ENCODE measurements around the gene CREB5. TPM values are rescaled to one million over a fixed set of nuclear protein-coding genes. Genes with fewer than 3 reads are reported as not detected.

Gene CREB5
- total RNA-seq, 1 experiment from 2014 or later: 1.3 TPM

DNA sequence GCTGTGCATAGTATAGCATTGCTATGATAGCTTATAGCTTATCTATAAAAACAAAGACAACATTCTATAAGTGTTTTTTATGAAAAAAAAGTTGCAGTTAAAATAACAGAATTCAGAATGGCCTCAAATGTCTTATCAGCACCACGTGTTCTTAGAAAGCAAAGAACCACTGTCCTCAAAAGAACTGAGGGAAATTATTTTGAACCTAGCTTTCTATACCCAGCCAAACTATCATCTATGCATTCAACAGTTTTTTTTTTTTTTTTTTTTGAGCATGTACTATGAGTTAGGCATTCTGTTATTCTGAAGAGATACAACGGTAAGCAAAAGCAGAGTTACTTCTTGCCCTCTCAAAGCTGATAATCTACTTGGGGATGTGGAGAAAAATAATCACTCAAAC lies 247.8 kb downstream of the CREB5 start (continued):
- no peak for TF ChIP-seq ZNF281 (CRISPR knock-in tag; IDR thresholded peaks at IDR 0.05)
- no peak for TF ChIP-seq HMGA2 (CRISPR knock-in tag; IDR thresholded peaks at IDR 0.05)
- TF ChIP-seq AR (CRISPR knock-in tag; IDR thresholded peaks at IDR 0.05): no peak
- TF ChIP-seq KAT7 (CRISPR knock-in tag; IDR thresholded peaks at IDR 0.05; ENCODE audit: borderline replicate concordance): no peak
- no peak for TF ChIP-seq MAX (CRISPR knock-in tag; IDR thresholded peaks at IDR 0.05)
- TF ChIP-seq FOXK1 (CRISPR knock-in tag; IDR thresholded peaks at IDR 0.05): no peak
- no peak for TF ChIP-seq ATF3 (CRISPR knock-in tag; conservative IDR thresholded peaks at IDR 0.05)
- no peak for TF ChIP-seq SOX15 (CRISPR knock-in tag; IDR thresholded peaks at IDR 0.05)
- no peak for TF ChIP-seq JAZF1 (CRISPR knock-in tag; IDR thresholded peaks at IDR 0.05)
- TF ChIP-seq TP53 (CRISPR knock-in tag; IDR thresholded peaks at IDR 0.05): no peak
- no peak for TF ChIP-seq PREB (CRISPR knock-in tag; IDR thresholded peaks at IDR 0.05; ENCODE audit: borderline replicate concordance)
- no peak for TF ChIP-seq MYBL2 (CRISPR knock-in tag; IDR thresholded peaks at IDR 0.05)

DNA sequence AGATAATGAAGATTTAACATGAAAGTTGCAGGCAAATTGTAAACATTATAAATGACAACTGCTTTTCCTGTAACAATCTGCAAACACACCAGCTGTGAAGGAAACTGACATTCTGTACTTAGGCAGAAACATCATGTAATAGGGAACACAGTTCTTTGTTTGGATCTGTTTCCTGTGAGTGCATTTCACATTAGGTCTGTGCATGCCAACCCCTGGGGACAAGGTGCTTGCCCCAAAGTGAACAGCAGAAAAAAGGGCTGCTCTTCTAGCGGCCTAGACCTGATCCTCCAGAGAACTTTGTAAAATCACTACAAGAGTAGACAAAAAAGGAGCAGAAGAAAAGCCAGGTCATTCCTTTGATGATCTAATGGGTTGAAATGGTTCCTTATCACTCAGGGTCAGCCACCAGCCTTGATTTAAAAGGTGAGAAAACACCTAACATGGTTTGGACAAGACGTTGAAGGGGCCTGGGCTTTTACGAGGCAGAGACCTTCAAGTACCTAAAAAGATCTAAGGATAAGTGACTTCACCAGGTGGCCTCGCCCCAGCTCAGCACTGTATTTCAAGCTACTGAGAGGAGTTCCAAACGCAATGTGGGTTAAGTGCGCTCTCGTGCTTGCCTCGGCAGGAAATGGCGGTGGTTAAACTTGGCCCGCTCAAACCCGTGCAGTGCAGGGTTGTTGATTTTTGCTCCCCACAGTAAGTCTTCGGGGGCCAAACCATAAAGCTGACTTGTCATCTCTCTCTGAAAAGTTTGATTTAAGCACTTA lies 249.7 kb downstream of the CREB5 start:
- Mint-ChIP-seq H3K27ac (no peak overlapping the region), H3K4me3 (no peak overlapping the region), H3K27me3 (ENCODE audit: low read depth) (no peaks in the 10 kb centered on the region; the same call in 1 of the 2 replicates), H3K9me3 (peaks cover 23% of the 10 kb centered on the region), H3K36me3 (peaks cover 13% of the 10 kb centered on the region), H3K4me1 (no peaks in the 10 kb centered on the region)
- no peak for ATAC-seq
- DNase-seq (ENCODE audit: low spot score): no peak
- ChIA-PET POLR2A (no interaction called here), CTCF (interaction anchor here (0.8 kb wide), 1 partner anchor 47 kb away, joined by 3 read pairs; no protein-coding TSS in a partner anchor)
- TF ChIP-seq ZNF263 (CRISPR knock-in tag; IDR thresholded peaks at IDR 0.05; ENCODE audit: low read depth) (no peak), ZNF281 (CRISPR knock-in tag; IDR thresholded peaks at IDR 0.05) (no peak), EMX1 (CRISPR knock-in tag; IDR thresholded peaks at IDR 0.05) (no peak), ZMAT4 (CRISPR knock-in tag; IDR thresholded peaks at IDR 0.05) (no peak), SMAD3 (CRISPR knock-in tag; IDR thresholded peaks at IDR 0.05; ENCODE audit: borderline replicate concordance) (no peak), JAZF1 (CRISPR knock-in tag; IDR thresholded peaks at IDR 0.05) (no peak), ZNF671 (CRISPR knock-in tag; IDR thresholded peaks at IDR 0.05) (no peak)
- TF ChIP-seq, protein P1, sequence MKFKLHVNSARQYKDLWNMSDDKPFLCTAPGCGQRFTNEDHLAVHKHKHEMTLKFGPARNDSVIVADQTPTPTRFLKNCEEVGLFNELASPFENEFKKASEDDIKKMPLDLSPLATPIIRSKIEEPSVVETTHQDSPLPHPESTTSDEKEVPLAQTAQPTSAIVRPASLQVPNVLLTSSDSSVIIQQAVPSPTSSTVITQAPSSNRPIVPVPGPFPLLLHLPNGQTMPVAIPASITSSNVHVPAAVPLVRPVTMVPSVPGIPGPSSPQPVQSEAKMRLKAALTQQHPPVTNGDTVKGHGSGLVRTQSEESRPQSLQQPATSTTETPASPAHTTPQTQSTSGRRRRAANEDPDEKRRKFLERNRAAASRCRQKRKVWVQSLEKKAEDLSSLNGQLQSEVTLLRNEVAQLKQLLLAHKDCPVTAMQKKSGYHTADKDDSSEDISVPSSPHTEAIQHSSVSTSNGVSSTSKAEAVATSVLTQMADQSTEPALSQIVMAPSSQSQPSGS (CRISPR knock-in tag; IDR thresholded peaks at IDR 0.05; ENCODE audit: borderline replicate concordance, low read depth): no peak
- TF ChIP-seq, protein P2, sequence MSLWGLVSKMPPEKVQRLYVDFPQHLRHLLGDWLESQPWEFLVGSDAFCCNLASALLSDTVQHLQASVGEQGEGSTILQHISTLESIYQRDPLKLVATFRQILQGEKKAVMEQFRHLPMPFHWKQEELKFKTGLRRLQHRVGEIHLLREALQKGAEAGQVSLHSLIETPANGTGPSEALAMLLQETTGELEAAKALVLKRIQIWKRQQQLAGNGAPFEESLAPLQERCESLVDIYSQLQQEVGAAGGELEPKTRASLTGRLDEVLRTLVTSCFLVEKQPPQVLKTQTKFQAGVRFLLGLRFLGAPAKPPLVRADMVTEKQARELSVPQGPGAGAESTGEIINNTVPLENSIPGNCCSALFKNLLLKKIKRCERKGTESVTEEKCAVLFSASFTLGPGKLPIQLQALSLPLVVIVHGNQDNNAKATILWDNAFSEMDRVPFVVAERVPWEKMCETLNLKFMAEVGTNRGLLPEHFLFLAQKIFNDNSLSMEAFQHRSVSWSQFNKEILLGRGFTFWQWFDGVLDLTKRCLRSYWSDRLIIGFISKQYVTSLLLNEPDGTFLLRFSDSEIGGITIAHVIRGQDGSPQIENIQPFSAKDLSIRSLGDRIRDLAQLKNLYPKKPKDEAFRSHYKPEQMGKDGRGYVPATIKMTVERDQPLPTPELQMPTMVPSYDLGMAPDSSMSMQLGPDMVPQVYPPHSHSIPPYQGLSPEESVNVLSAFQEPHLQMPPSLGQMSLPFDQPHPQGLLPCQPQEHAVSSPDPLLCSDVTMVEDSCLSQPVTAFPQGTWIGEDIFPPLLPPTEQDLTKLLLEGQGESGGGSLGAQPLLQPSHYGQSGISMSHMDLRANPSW (CRISPR knock-in tag; conservative IDR thresholded peaks at IDR 0.05; ENCODE audit: low read depth): no peak
